ENCODE data around the gene SUFU. TPM values are rescaled to one million over a fixed set of nuclear protein-coding genes. Genes with fewer than 3 reads are reported as not detected.
A peak's percentile ranks its signal among the peaks of the same experiment; 100 is the strongest.

The SUFU gene
- total and polyA plus RNA-seq, 2 of the 13 experiments (the other 11 are each of a cell fraction or from before 2014, with no cell fraction given) = 2.9 to 5.5 TPM

GRCh38 chr10:102669206-102670064 lies 165.7 kb downstream of the SUFU start (continued):
- TF ChIP-seq ZNF512 (CRISPR knock-in tag; IDR thresholded peaks at IDR 0.05) = no peak
- no peak for TF ChIP-seq ZNF792 (CRISPR knock-in tag; IDR thresholded peaks at IDR 0.05)
- 0 out of 2 replicates have a peak, but pooled peaks have one; percentile 29 for TF ChIP-seq E2F1 (CRISPR knock-in tag; IDR thresholded peaks at IDR 0.05)
- 0 out of 2 replicates have a peak, but pooled peaks have one; percentile 30 for TF ChIP-seq ZNF232 (CRISPR knock-in tag; IDR thresholded peaks at IDR 0.05; ENCODE audit: borderline replicate concordance)
- no peak for TF ChIP-seq CEBPG (CRISPR knock-in tag; IDR thresholded peaks at IDR 0.05)
- TF ChIP-seq PITX1 (CRISPR knock-in tag; IDR thresholded peaks at IDR 0.05) = no peak
- TF ChIP-seq KAT2B (IDR thresholded peaks at IDR 0.05; ENCODE audit: borderline replicate concordance, low read depth, low read length) = no peak
- no peak for TF ChIP-seq ZNF619 (CRISPR knock-in tag; IDR thresholded peaks at IDR 0.05)
- no peak for TF ChIP-seq KDM6A (CRISPR knock-in tag; IDR thresholded peaks at IDR 0.05; ENCODE audit: low read depth)
- TF ChIP-seq PHF21A (CRISPR knock-in tag; IDR thresholded peaks at IDR 0.05) = peak; percentile 47; the same call in 1 of the 2 replicates
- TF ChIP-seq NR0B2 (CRISPR knock-in tag; IDR thresholded peaks at IDR 0.05) = peak; percentile 45; the same call in 1 of the 2 replicates
- TF ChIP-seq FOXA1 (IDR thresholded peaks at IDR 0.05) = no peak
- no peak for TF ChIP-seq FOXA1 (CRISPR knock-in tag; IDR thresholded peaks at IDR 0.05)
- peak; percentile 96 for TF ChIP-seq TEAD3 (CRISPR knock-in tag; optimal IDR thresholded peaks at IDR 0.05; ENCODE audit: borderline replicate concordance)
- no peak for TF ChIP-seq LCORL (IDR thresholded peaks at IDR 0.05)
- no peak; the same call in 1 of the 2 replicates for TF ChIP-seq LCORL (CRISPR knock-in tag; IDR thresholded peaks at IDR 0.05)
- no peak for TF ChIP-seq HDAC6 (IDR thresholded peaks at IDR 0.05; ENCODE audit: low read depth, low read length)
- 0 out of 2 replicates have a peak, but pooled peaks have one; percentile 44 for TF ChIP-seq ZNF891 (CRISPR knock-in tag; IDR thresholded peaks at IDR 0.05)
- TF ChIP-seq CENPX (CRISPR knock-in tag; IDR thresholded peaks at IDR 0.05) = no peak
- TF ChIP-seq JARID2 (CRISPR knock-in tag; IDR thresholded peaks at IDR 0.05; ENCODE audit: insufficient replicate concordance) = no peak
- 0 out of 2 replicates have a peak, but pooled peaks have one; percentile 45 for TF ChIP-seq ZNF766 (CRISPR knock-in tag; IDR thresholded peaks at IDR 0.05; ENCODE audit: borderline replicate concordance)
- TF ChIP-seq ZNF564 (CRISPR knock-in tag; IDR thresholded peaks at IDR 0.05) = no peak
- TF ChIP-seq HOXA7 (CRISPR knock-in tag; IDR thresholded peaks at IDR 0.05) = no peak
- no peak for TF ChIP-seq JUNB (CRISPR knock-in tag; IDR thresholded peaks at IDR 0.05; ENCODE audit: borderline replicate concordance)
- peak; percentile 42; the same call in 1 of the 2 replicates for TF ChIP-seq RAD21 (CRISPR knock-in tag; IDR thresholded peaks at IDR 0.05)
- TF ChIP-seq ZNF350 (CRISPR knock-in tag; IDR thresholded peaks at IDR 0.05; ENCODE audit: borderline replicate concordance, low read depth) = no peak
- no peak for TF ChIP-seq ELF4 (CRISPR knock-in tag; IDR thresholded peaks at IDR 0.05; ENCODE audit: borderline replicate concordance)
- no peak for TF ChIP-seq ONECUT2 (CRISPR knock-in tag; IDR thresholded peaks at IDR 0.05)
- TF ChIP-seq XBP1 (CRISPR knock-in tag; IDR thresholded peaks at IDR 0.05) = no peak
- TF ChIP-seq TCF7 (IDR thresholded peaks at IDR 0.05; ENCODE audit: low read depth) = no peak
- no peak for TF ChIP-seq KMT2A (CRISPR knock-in tag; IDR thresholded peaks at IDR 0.05)

Data from HepG2 (cell line).